H1 (cell line): Measurements from ENCODE around the gene CFLAR. TPM values are rescaled to one million over a fixed set of nuclear protein-coding genes. Genes with fewer than 3 reads are reported as not detected.

Experiments
- CTCF ChIA-PET: fragments of 300-600 bp; sonication (Branson Sonifier 250); formaldehyde crosslinking; loops from one replicate; lab custom pipeline; 2021; ENCODE audit not compliant: partially characterized antibody; lab: Charles Lee
- POLR2A ChIA-PET: fragments of 300-600 bp; sonication (Branson Sonifier 250); formaldehyde crosslinking; loops from one replicate; lab custom pipeline; 2021; ENCODE audit warnings: inconsistent platforms; ENCODE audit not compliant: partially characterized antibody; lab: Charles Lee
- DNase-seq, 2 experiments: peaks; one replicate each; pipeline versions ENCODE4 v3.0.0 to v3.0.0-alpha.2; 2010 to 2022; ENCODE audit warnings: low spot score in 2 of 2, low read depth in 1 of 2, mixed read lengths in 1 of 2
- FAIRE-seq: peaks from 2 replicates; lab custom pipeline; 2011; peaks lifted over from hg19 to GRCh38; lab: Jason Lieb, UNC
- H2AFZ ChIP-seq: 2 replicates; pipeline ENCODE4 v1.8.1; 2012; ENCODE audit warnings: low read length, inconsistent platforms
- H2AK5ac ChIP-seq: 2 replicates; pipeline ENCODE4 v1.6.1; 2013; ENCODE audit warnings: low read depth, low read length
- H2BK120ac ChIP-seq: replicated peaks from 2 replicates; pipeline ENCODE3; 2013; ENCODE audit warnings: low read depth, low read length, inconsistent platforms
- H2BK12ac ChIP-seq: 2 replicates; pipeline ENCODE4 v1.6.1; 2013; ENCODE audit warnings: low read depth, low read length
- H2BK15ac ChIP-seq: 2 replicates; pipeline ENCODE4 v1.6.1; 2013; ENCODE audit warnings: low read length
- H2BK20ac ChIP-seq: 2 replicates; pipeline ENCODE4 v1.6.1; 2013; ENCODE audit warnings: low read length
- H2BK5ac ChIP-seq: 2 replicates; pipeline ENCODE4 v1.6.1; 2013; ENCODE audit warnings: low read depth, low read length
- H3K14ac ChIP-seq: 2 replicates; pipeline ENCODE4 v1.6.1; 2013; ENCODE audit warnings: inconsistent platforms; ENCODE audit not compliant: insufficient read length
- H3K18ac ChIP-seq: 2 replicates; pipeline ENCODE4 v1.6.1; 2013; ENCODE audit warnings: low read length; ENCODE audit errors: extremely low read depth
- H3K23ac ChIP-seq: 2 replicates; pipeline ENCODE4 v1.6.1; 2013; ENCODE audit warnings: inconsistent platforms; ENCODE audit not compliant: insufficient read length
- H3K23me2 ChIP-seq: 2 replicates; pipeline ENCODE4 v1.6.1; 2013; ENCODE audit warnings: low read depth, low read length
- H3K27ac ChIP-seq: 2 replicates; pipeline ENCODE4 v1.6.1; 2011; ENCODE audit warnings: low read depth, low read length, inconsistent platforms
- H3K27me3 ChIP-seq, 4 experiments: replicated peaks in 1 of 4; 1 replicate in 1 of 4; 2 replicates in 3 of 4; pipeline versions ENCODE4 v1.6.1 to v1.8.1; 2011 to 2013; ENCODE audit warnings: low read length in 3 of 4, mild to moderate bottlenecking in 3 of 4, inconsistent platforms in 2 of 4, mixed read lengths in 2 of 4, moderate library complexity in 1 of 4; ENCODE audit not compliant: control insufficient read depth in 3 of 4, insufficient read depth in 3 of 4; ENCODE audit errors: extremely low read depth in 1 of 4
- H3K36me3 ChIP-seq, 4 experiments: 2 replicates each; pipeline versions ENCODE4 v1.6.1 to v1.8.1; 2011 to 2013; ENCODE audit warnings: mild to moderate bottlenecking in 4 of 4, low read length in 3 of 4, moderate library complexity in 2 of 4, control low read depth in 1 of 4, inconsistent platforms in 1 of 4; ENCODE audit not compliant: insufficient read depth in 4 of 4, control insufficient read depth in 2 of 4
- H3K4ac ChIP-seq: replicated peaks from 2 replicates; pipeline ENCODE3; 2013; ENCODE audit warnings: low read length, low read depth, mixed read lengths, inconsistent platforms; ENCODE audit not compliant: insufficient read length
- H3K4me1 ChIP-seq, 4 experiments: replicated peaks in 1 of 4; 1 replicate in 1 of 4; 2 replicates in 3 of 4; pipeline versions ENCODE4 v1.6.1 to v1.8.1; 2011 to 2013; ENCODE audit warnings: low read length in 3 of 4, inconsistent platforms in 2 of 4, mixed read lengths in 1 of 4; ENCODE audit not compliant: insufficient read depth in 4 of 4, control insufficient read depth in 3 of 4
- H3K4me2 ChIP-seq, 2 experiments: 2 replicates each; pipeline versions ENCODE4 v1.6.1 to v1.8.1; 2011 to 2013; ENCODE audit warnings: low read depth in 2 of 2, low read length in 2 of 2, control low read depth in 1 of 2, inconsistent platforms in 1 of 2, mild to moderate bottlenecking in 1 of 2; ENCODE audit not compliant: insufficient read depth in 1 of 2
- H3K4me3 ChIP-seq, 4 experiments: fragments of 200-600, 300-600 bp in 1 of 4; sonication (generic), shearing (Covaris generic), sonication (Bioruptor Twin) in 1 of 4; 2 replicates each; pipeline versions ENCODE4 v1.5.1 to v1.8.1; 2011 to 2016; ENCODE audit warnings: low read length in 4 of 4, low read depth in 3 of 4, control low read depth in 2 of 4, inconsistent platforms in 2 of 4, mild to moderate bottlenecking in 2 of 4, mixed read lengths in 1 of 4, moderate library complexity in 1 of 4; ENCODE audit not compliant: insufficient read depth in 2 of 4; ENCODE audit errors: extremely low read depth in 1 of 4
- H3K56ac ChIP-seq: replicated peaks from 2 replicates; pipeline ENCODE3; 2013; ENCODE audit warnings: low read depth, mild to moderate bottlenecking, mixed read lengths, low read length, inconsistent platforms; ENCODE audit not compliant: insufficient read length
- H3K79me1 ChIP-seq: 2 replicates; pipeline ENCODE4 v1.6.1; 2013; ENCODE audit warnings: low read depth, low read length, control low read depth
- H3K79me2 ChIP-seq, 2 experiments: 2 replicates each; pipeline versions ENCODE4 v1.6.1 to v1.8.1; 2012 to 2013; ENCODE audit warnings: low read length in 2 of 2, mild to moderate bottlenecking in 2 of 2, inconsistent platforms in 1 of 2; ENCODE audit not compliant: insufficient read depth in 2 of 2, control insufficient read depth in 1 of 2
- H3K9ac ChIP-seq, 4 experiments: replicated peaks in 1 of 4; 1 replicate in 1 of 4; 2 replicates in 3 of 4; pipeline versions ENCODE4 v1.6.1 to v1.8.1; 2011 to 2013; ENCODE audit warnings: low read depth in 3 of 4, low read length in 3 of 4, control low read depth in 2 of 4, mild to moderate bottlenecking in 2 of 4, moderate library complexity in 2 of 4, inconsistent platforms in 1 of 4; ENCODE audit errors: extremely low read depth in 1 of 4
- H3K9me3 ChIP-seq, 2 experiments: 2 replicates each; pipeline versions ENCODE4 v1.6.1 to v1.8.1; 2012 to 2013; ENCODE audit warnings: mild to moderate bottlenecking in 2 of 2, moderate library complexity in 2 of 2, control low read depth in 1 of 2, inconsistent platforms in 1 of 2, low read depth in 1 of 2, low read length in 1 of 2, mixed read lengths in 1 of 2; ENCODE audit not compliant: insufficient read depth in 2 of 2
- H4K20me1 ChIP-seq, 2 experiments: replicated peaks in 1 of 2; 2 replicates each; pipeline versions ENCODE3 to v1.8.1; 2011 to 2013; ENCODE audit warnings: inconsistent platforms in 2 of 2, low read length in 2 of 2, mild to moderate bottlenecking in 1 of 2; ENCODE audit not compliant: insufficient read depth in 2 of 2, control insufficient read depth in 1 of 2
- H4K5ac ChIP-seq: 2 replicates; pipeline ENCODE4 v1.6.1; 2013; ENCODE audit warnings: low read length, low read depth, mixed read lengths, inconsistent platforms; ENCODE audit not compliant: insufficient read length
- H4K8ac ChIP-seq: 2 replicates; pipeline ENCODE4 v1.8.0; 2013; ENCODE audit warnings: mild to moderate bottlenecking, moderate library complexity, low read length, inconsistent platforms; ENCODE audit not compliant: insufficient read depth; ENCODE audit errors: extremely low read depth
- H4K91ac ChIP-seq: replicated peaks from 2 replicates; pipeline ENCODE3; 2013; ENCODE audit warnings: low read length, mixed read lengths, inconsistent platforms; ENCODE audit not compliant: insufficient read length
- ASH2L ChIP-seq: fragments of 200-600, 300-600 bp; sonication (generic); IDR thresholded peaks from one replicate; pipeline ENCODE4 v1.7.1; 2017; ENCODE audit warnings: low read length
- CTBP2 ChIP-seq: IDR thresholded peaks from 2 replicates; pipeline ENCODE4 v1.7.0; 2011; ENCODE audit warnings: borderline replicate concordance, mild to moderate bottlenecking, moderate library complexity, mixed read lengths, low read length; ENCODE audit not compliant: insufficient read depth, insufficient read length
- POU5F1 ChIP-seq: IDR thresholded peaks from 2 replicates; pipeline ENCODE4 v1.6.1; 2011; ENCODE audit warnings: low read depth, mild to moderate bottlenecking, low read length, moderate library complexity
- WGBS, 2 experiments: shearing (Covaris generic) in 1 of 2; methylation state at CpG; one replicate each; pipeline versions ENCODE4 v1.1.6 to v1.1.7; 2013 to 2015; ENCODE audit warnings: low lambda C conversion rate in 2 of 2, mixed read lengths in 2 of 2, inconsistent platforms in 1 of 2, low coverage in 1 of 2, missing lambda C conversion rate in 1 of 2; ENCODE audit not compliant: insufficient replicate concordance in 2 of 2, insufficient coverage in 1 of 2, insufficient read length in 1 of 2; ENCODE audit errors: extremely low coverage in 1 of 2, missing lambda C conversion rate in 1 of 2; 5-methylcytosine and 5-hydroxymethylcytosine counted together
- polyA plus RNA-seq, 7 experiments: library from polyadenylated mRNA; depleted of rRNA in 3 of 7; stranded (reverse) in 5 of 7; unstranded in 2 of 7; fragments of >200 nt in 5 of 7; fragments of 200-250 nt in 2 of 7; gene quantifications; 1 replicate in 5 of 7; 2 replicates in 1 of 7; 4 replicates in 1 of 7; pipeline versions ENCODE4 v1.2.1 to v1.2.3, GENCODE V29; 2011 to 2013; ENCODE audit warnings: missing spikeins in 2 of 7, mixed read lengths in 2 of 7
- total RNA-seq: library from RNA; stranded (reverse); fragmentation: NEBNext Ultra II Directional; extraction: Animal tissue kit (Norgen Biotek cat#: 25700); gene quantifications from 2 replicates; pipeline ENCODE4 v1.2.1, GENCODE V29; 2021

Gene CFLAR
- total and polyA plus RNA-seq, 2 of the 8 experiments (the other 6 are each of a cell fraction or from before 2014, with no cell fraction given): 1.1 to 3.9 TPM

DNA sequence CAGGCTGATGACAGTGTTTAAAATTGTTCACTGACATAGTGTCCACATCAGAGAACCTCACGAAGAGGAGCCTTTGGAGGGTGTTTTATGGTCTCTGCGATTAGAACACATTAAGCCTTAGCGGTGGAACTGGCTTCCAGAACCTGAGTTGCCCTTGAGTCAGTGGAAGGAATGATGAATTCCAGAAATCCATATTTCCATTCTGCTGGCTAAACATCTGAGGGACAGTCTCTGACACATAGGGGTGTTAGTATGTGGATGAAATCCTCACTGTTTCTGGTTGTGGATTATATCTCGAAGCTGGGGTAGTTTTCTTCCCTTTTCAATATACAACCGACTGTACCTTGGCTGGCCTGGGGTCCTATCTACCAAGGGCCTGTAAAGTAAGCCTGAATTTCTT lies 71.0 kb downstream of the CFLAR start:
- Histone ChIP-seq H4K8ac (no peak overlapping the region), H2AK5ac (no peak overlapping the region), H3K4me3 (no peak overlapping the region), H2BK20ac (no peak overlapping the region), H3K4ac (no peak overlapping the region), H3K79me1 (no peaks in the 10 kb centered on the region), H3K36me3 (no peaks in the 10 kb centered on the region), H3K4me1 (no peaks in the 10 kb centered on the region), H2BK12ac (no peak overlapping the region), H2BK5ac (no peak overlapping the region), H2BK120ac (no peak overlapping the region), H3K23me2 (no peaks in the 10 kb centered on the region), H2AFZ (no peak overlapping the region), H4K91ac (no peak overlapping the region), H3K27ac (no peak overlapping the region), H3K56ac (no peak overlapping the region), H4K5ac (no peak overlapping the region), H4K20me1 (no peaks in the 10 kb centered on the region), H3K18ac (no peak overlapping the region), H3K9ac (no peak overlapping the region), H3K4me2 (no peak overlapping the region), H3K14ac (no peak overlapping the region), H3K27me3 (no peaks in the 10 kb centered on the region), H2BK15ac (no peak overlapping the region), H3K23ac (no peak overlapping the region), H3K79me2 (no peaks in the 10 kb centered on the region), H3K9me3 (no peaks in the 10 kb centered on the region)
- no peak for TF ChIP-seq ASH2L
- TF ChIP-seq POU5F1: no peak
- TF ChIP-seq CTBP2: no peak
- no peak for DNase-seq
- WGBS, 2 experiments: 93% methylated on average over 5 of the region's 5 CpGs; no CpG with 5 or more reads in 1 of the 2 experiments
- ChIA-PET CTCF (interaction anchor here (1.6 kb wide), 1 partner anchor 45 kb away, joined by 5 read pairs; no protein-coding TSS in a partner anchor), POLR2A (no interaction called here)
- FAIRE-seq: no peak
